Motor neuron (in vitro differentiated cells): ENCODE results near the gene FLOT1. TPM values are rescaled to one million over a fixed set of nuclear protein-coding genes. Genes with fewer than 3 reads are reported as not detected.
"Not testable (repeated sequence)": the region's sequence is repeated elsewhere in the genome, so short reads cannot be mapped to it uniquely, and the experiment has no call there.

Experiments
- ATAC-seq, 8 experiments: fragments of 200-7000 bp; cut with Tn5 transposase; replicated peaks in 6 of 8; 2 replicates each; pipeline ENCODE4 v1.8.0; 2021; ENCODE audit warnings: mild to moderate bottlenecking in 8 of 8, moderate library complexity in 8 of 8
- H3K27ac ChIP-seq, 2 donors: fragments of 250-450 bp; sonication (Bioruptor Pico); 2 replicates each; pipeline ENCODE4 v1.9.0; 2021; ENCODE audit warnings: antibody characterized with exemption in 2 of 2, mild to moderate bottlenecking in 2 of 2, moderate library complexity in 1 of 2
- H3K4me1 ChIP-seq, 2 donors: fragments of 250-450 bp; sonication (Bioruptor Pico); replicated peaks in 1 of 2; 2 replicates each; pipeline ENCODE4 v1.6.1; 2021; ENCODE audit warnings: antibody characterized with exemption in 2 of 2, mild to moderate bottlenecking in 2 of 2, moderate library complexity in 1 of 2
- H3K4me3 ChIP-seq, 5 donors: fragments of 250-450 bp; sonication (Bioruptor Pico); 2 replicates each; pipeline ENCODE4 v1.9.0; 2021; ENCODE audit warnings: antibody characterized with exemption in 5 of 5, mild to moderate bottlenecking in 5 of 5, moderate library complexity in 4 of 5
- WGBS, 10 experiments: fragments of 450-650 bp; shearing (Covaris generic); methylation state at CpG; one replicate each; pipeline ENCODE4 v1.0.0; 2022; 5-methylcytosine and 5-hydroxymethylcytosine counted together
- in situ Hi-C, 9 experiments: fragments of 400-800 bp; cut with MboI; loops; one replicate each; pipeline ENCODE4 v1.15.0; 2021; ENCODE audit warnings: low sequenced_read_pairs in 9 of 9, low pct_unique_long_range_greater_than_20kb in 2 of 9; ENCODE audit not compliant: unreplicated experiment in 9 of 9
- total RNA-seq, 8 experiments: library from RNA; unstranded; fragments of 300-600 nt; gene quantifications; 2 replicates each; pipeline versions ENCODE4 v1.2.3 to v1.2.4, GENCODE V29; 2022

FLOT1 gene
- total RNA-seq, 8 experiments from 2014 or later: 56.8 to 122 (median 75.9) TPM

- in situ Hi-C loops: loop anchor here in 1 of 9 experiments (5.0 kb wide), 1 partner anchor 45 kb away; no protein-coding TSS in a partner anchor
- Histone ChIP-seq H3K27ac (peak overlapping the region in 1 of 2 donors; percentile 84), H3K4me3 (peak overlapping the region; percentile 68 to 84 (median 76)), H3K4me1 (peaks cover 18 to 22% of the 10 kb centered on the region in 2 donors)
- 0 to 80% (median 14%) methylated on average over 1 to 17 of the region's 27 CpGs for WGBS, 10 experiments
- ATAC-seq: peak in 1 of 8 experiments; percentile 0
Observed at GRCh38 chr6:30722280-30723112, 20.0 kb downstream of the FLOT1 start.

DNA sequence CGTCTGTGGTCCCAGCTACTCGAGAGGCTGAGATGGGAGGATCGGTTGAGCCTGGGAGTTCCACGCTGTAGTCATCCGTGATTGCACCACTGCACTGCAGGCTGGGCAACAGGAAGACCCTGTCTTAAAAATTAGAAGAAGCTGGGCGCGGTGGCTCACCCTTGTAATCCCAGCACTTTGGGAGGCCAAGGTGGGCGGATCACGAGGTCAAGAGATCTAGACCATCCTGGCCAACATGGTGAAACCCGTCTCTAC, 20.5 kb downstream of the FLOT1 start:
- Histone ChIP-seq H3K27ac (peak overlapping the region; percentile 84), H3K4me3 (peak overlapping the region; percentile 68 to 84 (median 76)), H3K4me1 (peaks cover 18 to 22% of the 10 kb centered on the region in 2 donors)
- in situ Hi-C loops: loop anchor here in 1 of 9 experiments (5.0 kb wide), 1 partner anchor 45 kb away; no protein-coding TSS in a partner anchor
- WGBS, 10 experiments: 0 to 20% (median 0%) methylated on average over 1 to 3 of the region's 10 CpGs; no CpG with 5 or more reads in 4 of the 10 experiments
- not testable (repeated sequence) for ATAC-seq

DNA sequence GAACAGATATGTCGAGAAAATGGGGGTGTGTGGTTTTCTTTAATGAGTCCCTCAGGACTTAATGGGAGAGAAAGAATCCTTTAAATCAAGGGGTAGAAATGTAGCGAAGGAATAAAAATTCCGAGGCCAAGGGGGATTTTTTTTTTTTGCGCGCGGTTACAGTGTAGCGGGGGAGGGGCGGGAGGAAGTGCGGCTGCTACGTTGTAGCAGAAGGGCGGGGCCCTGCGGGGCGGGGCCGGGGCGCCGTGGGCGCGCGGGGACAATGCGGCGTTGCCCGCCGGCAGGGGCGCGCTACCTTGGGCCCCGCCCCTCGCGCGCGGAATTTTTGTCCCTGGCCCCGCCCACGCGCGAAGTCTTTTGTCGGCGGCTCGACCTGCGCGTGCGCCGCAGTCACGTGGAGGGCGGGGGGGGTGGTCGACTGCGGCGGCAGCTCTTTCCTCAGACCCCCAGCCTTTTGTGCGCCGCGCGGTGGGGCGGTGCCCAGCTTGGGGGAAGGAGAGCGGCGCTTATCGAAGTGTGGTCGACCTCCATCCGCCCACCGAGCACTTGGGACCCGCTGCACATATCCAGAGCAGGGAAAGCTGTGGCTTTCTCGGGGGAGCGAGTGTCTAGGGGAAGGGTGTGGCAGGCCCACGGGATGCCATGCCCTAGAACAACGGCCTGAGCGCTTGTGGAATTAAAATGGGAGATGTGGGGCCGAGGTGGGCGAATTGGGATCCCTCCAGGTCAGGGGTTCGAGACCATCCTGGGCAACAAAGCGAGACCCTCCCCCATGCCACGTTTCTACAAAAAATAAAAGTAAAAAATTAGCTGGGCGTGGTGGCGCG, 21.1 kb downstream of the FLOT1 start:
- Histone ChIP-seq H3K4me3 (peak overlapping the region; percentile 68 to 84 (median 76)), H3K4me1 (peaks cover 19 to 24% of the 10 kb centered on the region in 2 donors), H3K27ac (peak overlapping the region; percentile 94 to 96)
- 0 to 10% (median 0%) methylated on average over 2 to 5 of the region's 71 CpGs; no CpG with 5 or more reads in 4 of the 10 experiments for WGBS, 10 experiments
- ATAC-seq: peak; percentile 3 to 30 (median 16)
- in situ Hi-C loops: loop anchor here in 1 of 9 experiments (5.0 kb wide), 1 partner anchor 44 kb away; no protein-coding TSS in a partner anchor

- Histone ChIP-seq H3K4me3 (peak overlapping the region; percentile 68 to 84 (median 76)), H3K27ac (peak overlapping the region; percentile 94 to 96), H3K4me1 (peaks cover 23 to 30% of the 10 kb centered on the region in 2 donors)
- in situ Hi-C loops: loop anchor here in 1 of 9 experiments (5.0 kb wide), 1 partner anchor 43 kb away; no protein-coding TSS in a partner anchor
- ATAC-seq: no peak
- WGBS, 10 experiments: 0 to 7% (median 0%) methylated on average over 2 to 12 of the region's 29 CpGs; no CpG with 5 or more reads in 2 of the 10 experiments
Observed at GRCh38 chr6:30720738-30721197, 21.7 kb downstream of the FLOT1 start.

DNA sequence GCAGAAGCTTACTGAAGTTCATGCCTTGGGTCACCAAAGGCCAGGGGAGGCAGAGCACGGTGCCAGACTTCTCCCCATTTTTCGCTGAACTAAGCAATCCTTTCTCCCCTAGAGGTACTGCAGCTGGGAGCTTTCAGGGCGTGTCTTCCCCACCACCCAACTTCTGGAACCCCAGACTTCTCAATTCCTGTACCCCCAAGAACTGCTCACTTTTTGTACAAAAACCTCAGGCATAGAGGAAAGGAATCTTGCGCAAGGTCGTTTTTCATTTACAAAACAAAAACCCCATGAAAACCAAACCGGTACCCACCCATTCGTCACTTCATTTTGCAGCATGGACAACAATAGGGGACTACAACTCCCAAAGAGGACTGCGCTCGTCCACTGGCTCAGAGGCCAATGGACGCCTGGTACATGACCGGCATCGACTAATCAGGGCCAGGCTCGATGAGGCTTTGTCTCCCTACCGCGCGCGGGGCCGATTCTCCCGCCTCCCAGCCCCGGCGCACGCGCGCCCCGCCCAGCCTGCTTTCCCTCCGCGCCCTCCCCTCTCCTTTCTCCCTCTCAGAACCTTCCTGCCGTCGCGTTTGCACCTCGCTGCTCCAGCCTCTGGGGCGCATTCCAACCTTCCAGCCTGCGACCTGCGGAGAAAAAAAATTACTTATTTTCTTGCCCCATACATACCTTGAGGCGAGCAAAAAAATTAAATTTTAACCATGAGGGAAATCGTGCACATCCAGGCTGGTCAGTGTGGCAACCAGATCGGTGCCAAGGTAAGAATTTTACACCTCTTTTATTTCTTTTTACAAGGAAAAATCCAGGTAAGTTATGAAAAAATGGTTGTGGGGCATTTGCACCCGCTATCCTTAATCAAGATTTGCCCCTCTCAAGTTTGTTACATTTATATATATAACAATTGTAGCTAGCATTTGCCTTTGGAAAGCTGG, 22.4 kb downstream of the FLOT1 start, which contains the start of gene TUBB:
TSS of gene TUBB (plus strand) at position 562 of the 947 bp plus-strand sequence. CDS start at position 717, 155 bp downstream.
- WGBS, 10 experiments: 0 to 2% (median 0%) methylated on average over 2 to 20 of the region's 38 CpGs
- Histone ChIP-seq H3K4me3 (peak within 1 kb of the TSS; percentile 68 to 84 (median 76)), H3K4me1 (peaks cover 23 to 30% of the 10 kb centered on the region in 2 donors), H3K27ac (peak within 1 kb of the TSS; percentile 94 to 96)
- in situ Hi-C loops: loop anchor here in 1 of 9 experiments (5.0 kb wide), 1 partner anchor 43 kb away; no protein-coding TSS in a partner anchor
- ATAC-seq: peak; percentile 62 to 73 (median 66)

DNA sequence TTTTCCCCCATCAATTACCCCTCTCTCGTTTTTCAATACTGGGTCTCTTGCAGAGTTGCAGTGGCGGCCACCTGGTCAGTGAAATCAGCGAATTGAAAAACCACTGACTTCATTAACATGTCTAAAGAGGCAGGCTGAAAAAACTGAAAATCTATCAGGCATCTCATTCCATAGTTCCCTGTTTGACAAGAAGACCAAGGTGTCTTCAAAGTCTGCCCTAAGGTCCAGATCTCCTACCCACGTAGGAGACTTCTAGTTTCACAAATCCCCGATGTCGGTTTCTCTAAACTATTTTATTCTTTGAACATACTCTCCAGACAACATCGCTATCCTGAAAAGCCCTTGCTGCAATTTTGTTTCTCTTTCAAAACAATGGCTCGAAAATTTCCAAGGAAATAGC, 23.1 kb downstream of the FLOT1 start:
- 0 to 14% (median 1%) methylated on average over 2 to 8 of the region's 8 CpGs; no CpG with 5 or more reads in 2 of the 10 experiments for WGBS, 10 experiments
- in situ Hi-C loops: no loop called here
- Histone ChIP-seq H3K27ac (peak overlapping the region; percentile 84 to 90), H3K4me3 (peak overlapping the region; percentile 68 to 84 (median 76)), H3K4me1 (peaks cover 23 to 30% of the 10 kb centered on the region in 2 donors)
- no peak for ATAC-seq

GRCh38 chr6:30717845-30718720, 24.4 kb downstream of the FLOT1 start:
- in situ Hi-C loops: not testable (repeated sequence)

DNA sequence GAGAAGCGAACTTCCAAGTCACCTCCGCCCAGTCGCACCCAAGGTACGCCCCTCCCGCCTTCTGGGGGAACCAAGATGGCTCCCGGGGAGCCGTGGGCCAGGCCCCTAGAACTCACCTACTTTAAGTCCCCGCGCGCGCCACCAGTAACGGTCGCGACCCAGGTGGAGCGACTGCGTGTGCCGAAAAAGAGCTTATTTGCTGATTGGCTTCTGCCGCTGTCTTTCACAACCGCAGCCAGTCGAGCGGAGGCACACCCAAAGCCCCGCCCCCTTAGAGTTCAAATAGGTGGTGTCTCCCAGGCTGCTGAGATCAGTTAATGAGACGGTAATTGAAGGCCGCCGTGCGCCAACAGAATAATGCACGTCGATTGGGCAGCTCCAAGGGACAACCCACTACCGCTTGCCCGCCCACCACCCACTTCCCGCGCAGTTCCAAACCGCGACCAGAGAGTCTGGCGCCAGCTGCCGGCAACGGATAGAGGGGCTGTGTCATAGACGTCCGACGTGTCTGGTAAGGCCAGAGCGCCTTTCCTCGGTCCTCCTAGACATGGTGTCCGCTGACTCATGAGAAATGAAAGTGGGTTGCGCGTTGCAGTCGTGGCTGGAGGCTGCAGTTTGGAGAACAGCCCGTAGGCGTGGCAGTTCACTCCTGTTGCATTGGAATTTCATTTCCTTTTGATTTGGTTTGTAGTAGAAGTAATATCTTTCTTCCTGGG, 25.2 kb downstream of the FLOT1 start, which contains the start of gene MDC1:
TSS of gene MDC1 (minus strand) at position 153 of the 716 bp plus-strand sequence. CDS start 2,106 bp downstream, outside the sequence.
- in situ Hi-C loops: no loop called here
- WGBS, 10 experiments: 0 to 4% (median 0%) methylated on average over 1 to 13 of the region's 48 CpGs; no CpG with 5 or more reads in 3 of the 10 experiments
- Histone ChIP-seq H3K4me1 (peaks cover 18 to 22% of the 10 kb centered on the region in 2 donors), H3K4me3 (peak within 1 kb of the TSS; percentile 54 to 63 (median 55)), H3K27ac (peak within 1 kb of the TSS; percentile 82 to 91)
- peak; percentile 76 to 86 (median 84) for ATAC-seq

More at GRCh38 chr6:30717845-30718720, 24.4 kb downstream of the FLOT1 start:
- ATAC-seq: not testable (repeated sequence)
- WGBS, 10 experiments: 23 to 100% (median 48%) methylated on average over 2 to 12 of the region's 37 CpGs
- peak overlapping the region; percentile 54 to 63 (median 55) for H3K4me3 ChIP-seq
- H3K27ac ChIP-seq: peak overlapping the region; percentile 81 to 84
- H3K4me1 ChIP-seq: peaks cover 22 to 30% of the 10 kb centered on the region in 2 donors

DNA sequence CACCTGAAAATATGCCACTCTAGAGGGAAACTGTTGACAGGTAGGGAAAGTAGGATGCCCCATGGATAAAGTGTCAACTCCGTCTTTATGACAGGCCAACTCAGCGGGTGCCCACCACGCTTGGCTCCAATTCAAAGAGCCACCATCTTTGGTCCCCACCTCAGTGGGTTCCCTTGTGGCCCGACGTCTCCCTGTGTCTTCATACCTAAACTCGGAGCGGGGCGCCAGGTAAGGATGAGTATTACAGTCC, 25.7 kb downstream of the FLOT1 start:
- peak overlapping the region; percentile 54 to 63 (median 55) for H3K4me3 ChIP-seq
- H3K27ac ChIP-seq: peak overlapping the region; percentile 82 to 91
- peaks cover 18 to 19% of the 10 kb centered on the region in 2 donors for H3K4me1 ChIP-seq
- ATAC-seq: no peak
- WGBS, 10 experiments: 0 to 28% (median 0%) methylated on average over 1 to 5 of the region's 8 CpGs; no CpG with 5 or more reads in 3 of the 10 experiments
- in situ Hi-C loops: no loop called here

DNA sequence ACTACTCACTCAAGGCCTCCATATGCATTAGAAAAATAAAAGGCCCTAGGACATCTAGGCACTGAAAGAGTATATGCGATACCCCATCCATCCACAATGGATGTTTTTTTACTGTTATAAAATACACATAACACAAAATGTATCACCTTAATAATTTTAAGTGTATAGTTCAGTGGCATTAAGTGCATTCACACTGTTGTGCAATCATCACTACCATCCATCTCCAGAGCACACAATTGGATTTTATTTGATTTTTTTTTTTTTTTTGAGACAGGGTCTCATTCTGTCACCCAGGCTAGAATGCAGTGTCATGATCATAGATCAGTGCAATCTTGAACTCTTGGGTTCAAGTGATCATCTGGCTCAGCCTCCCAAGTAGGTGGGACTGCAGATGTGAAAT, 28.2 kb downstream of the FLOT1 start:
- no peak for ATAC-seq
- Histone ChIP-seq H3K27ac (no peak overlapping the region), H3K4me1 (peaks cover 18 to 19% of the 10 kb centered on the region in 2 donors), H3K4me3 (no peak overlapping the region)
- WGBS, 10 experiments: 80 to 100% (median 100%) methylated on average over 1 of the region's 1 CpG; no CpG with 5 or more reads in 2 of the 10 experiments
- in situ Hi-C loops: no loop called here
